HFFc6 (cell line): ENCODE results near the gene PHOSPHO2. TPM values are rescaled to one million over a fixed set of nuclear protein-coding genes. Genes with fewer than 3 reads are reported as not detected.
A peak's percentile ranks its signal among the peaks of the same experiment; 100 is the strongest.

Source experiments
- DNase-seq: peaks from one replicate; pipeline ENCODE4 v3.0.0-alpha.2; 2018
- H3K27ac Mint-ChIP-seq: 2 replicates; pipeline ENCODE4 v1.8.0; 2020; ENCODE audit warnings: mild to moderate bottlenecking, mixed read lengths
- H3K27me3 Mint-ChIP-seq: 2 replicates; pipeline ENCODE4 v1.8.0; 2021; ENCODE audit warnings: mild to moderate bottlenecking, moderate library complexity, mixed read lengths; ENCODE audit not compliant: insufficient read depth
- H3K36me3 Mint-ChIP-seq: 2 replicates; pipeline ENCODE4 v1.8.0; 2021; ENCODE audit warnings: low read depth, mixed read lengths
- H3K4me1 Mint-ChIP-seq: 2 replicates; pipeline ENCODE4 v1.8.0; 2020; ENCODE audit warnings: low read depth, mixed read lengths
- H3K4me3 Mint-ChIP-seq: 2 replicates; pipeline ENCODE4 v1.8.0; 2020; ENCODE audit warnings: mild to moderate bottlenecking, moderate library complexity, mixed read lengths
- H3K9me3 Mint-ChIP-seq: 2 replicates; pipeline ENCODE4 v1.8.0; 2020; ENCODE audit warnings: mild to moderate bottlenecking, mixed read lengths
- total RNA-seq, 6 experiments: library from RNA; stranded (reverse); fragmentation: NEBNext Ultra II Directional; extraction: Animal tissue kit (Norgen Biotek cat#: 25700); gene quantifications; 2 replicates in 1 of 6; 3 replicates in 5 of 6; pipeline ENCODE4 v1.2.3, GENCODE V29; 2021
- TF ChIP-seq, protein P1 (sequence below): fragments of 200-600 bp; sonication (generic); IDR thresholded peaks from 2 replicates; pipeline ENCODE4 v1.5.0; 2021; ENCODE audit warnings: antibody characterized with exemption, mild to moderate bottlenecking

The PHOSPHO2 gene
- total RNA-seq, 6 experiments from 2014 or later: 1.6 to 2.6 (median 2.0) TPM

DNA sequence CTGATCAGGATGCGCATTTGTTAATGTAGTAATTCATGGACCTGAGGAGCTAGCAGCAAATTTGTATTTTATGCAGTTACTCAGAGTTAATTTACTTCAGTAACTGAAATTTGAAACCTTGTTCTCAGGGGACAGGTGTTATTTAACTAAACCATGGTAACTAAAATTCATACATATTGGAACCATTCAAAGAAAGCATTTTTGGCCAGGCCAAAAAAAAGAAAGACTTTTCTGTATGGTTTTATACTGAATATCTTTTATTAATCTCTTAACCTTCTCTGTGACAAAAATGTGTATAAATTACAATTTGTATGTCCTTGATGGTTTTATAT, 35.0 kb downstream of the PHOSPHO2 start:
- DNase-seq: no peak
- Mint-ChIP-seq H3K27me3 (peaks cover 8% of the 10 kb centered on the region), H3K27ac (no peak overlapping the region), H3K4me1 (0 out of 2 replicates have a peak, but pooled peaks cover 5% of the 10 kb centered on the region), H3K9me3 (no peaks in the 10 kb centered on the region), H3K36me3 (no peaks in the 10 kb centered on the region), H3K4me3 (no peak overlapping the region)
- TF ChIP-seq, protein P1, sequence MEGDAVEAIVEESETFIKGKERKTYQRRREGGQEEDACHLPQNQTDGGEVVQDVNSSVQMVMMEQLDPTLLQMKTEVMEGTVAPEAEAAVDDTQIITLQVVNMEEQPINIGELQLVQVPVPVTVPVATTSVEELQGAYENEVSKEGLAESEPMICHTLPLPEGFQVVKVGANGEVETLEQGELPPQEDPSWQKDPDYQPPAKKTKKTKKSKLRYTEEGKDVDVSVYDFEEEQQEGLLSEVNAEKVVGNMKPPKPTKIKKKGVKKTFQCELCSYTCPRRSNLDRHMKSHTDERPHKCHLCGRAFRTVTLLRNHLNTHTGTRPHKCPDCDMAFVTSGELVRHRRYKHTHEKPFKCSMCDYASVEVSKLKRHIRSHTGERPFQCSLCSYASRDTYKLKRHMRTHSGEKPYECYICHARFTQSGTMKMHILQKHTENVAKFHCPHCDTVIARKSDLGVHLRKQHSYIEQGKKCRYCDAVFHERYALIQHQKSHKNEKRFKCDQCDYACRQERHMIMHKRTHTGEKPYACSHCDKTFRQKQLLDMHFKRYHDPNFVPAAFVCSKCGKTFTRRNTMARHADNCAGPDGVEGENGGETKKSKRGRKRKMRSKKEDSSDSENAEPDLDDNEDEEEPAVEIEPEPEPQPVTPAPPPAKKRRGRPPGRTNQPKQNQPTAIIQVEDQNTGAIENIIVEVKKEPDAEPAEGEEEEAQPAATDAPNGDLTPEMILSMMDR: no peak

DNA sequence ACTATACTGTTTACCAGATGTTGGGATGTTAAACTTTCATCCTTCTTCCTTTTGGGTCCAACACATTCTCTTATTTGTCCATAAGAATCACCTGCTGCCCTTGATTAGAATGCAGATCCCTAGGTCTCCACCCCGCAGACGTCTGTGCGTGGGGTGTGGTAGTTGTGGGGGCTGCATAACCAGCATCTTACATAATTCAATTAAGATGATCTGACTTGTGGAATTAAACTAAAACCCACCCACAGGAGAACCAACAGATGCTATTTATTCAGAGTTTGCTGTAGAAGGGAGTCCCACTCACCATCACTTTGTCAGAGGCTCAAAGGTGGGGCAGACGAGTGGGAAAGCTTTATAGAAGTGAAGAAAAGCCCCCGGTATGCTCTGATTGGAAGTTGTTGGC, 37.8 kb downstream of the PHOSPHO2 start:
- no peak for DNase-seq
- Mint-ChIP-seq H3K4me3 (no peak overlapping the region), H3K36me3 (no peaks in the 10 kb centered on the region), H3K27ac (no peak overlapping the region), H3K4me1 (0 out of 2 replicates have a peak, but pooled peaks cover 5% of the 10 kb centered on the region), H3K9me3 (no peaks in the 10 kb centered on the region), H3K27me3 (peaks cover 7% of the 10 kb centered on the region)
- TF ChIP-seq, protein P1: no peak

DNA sequence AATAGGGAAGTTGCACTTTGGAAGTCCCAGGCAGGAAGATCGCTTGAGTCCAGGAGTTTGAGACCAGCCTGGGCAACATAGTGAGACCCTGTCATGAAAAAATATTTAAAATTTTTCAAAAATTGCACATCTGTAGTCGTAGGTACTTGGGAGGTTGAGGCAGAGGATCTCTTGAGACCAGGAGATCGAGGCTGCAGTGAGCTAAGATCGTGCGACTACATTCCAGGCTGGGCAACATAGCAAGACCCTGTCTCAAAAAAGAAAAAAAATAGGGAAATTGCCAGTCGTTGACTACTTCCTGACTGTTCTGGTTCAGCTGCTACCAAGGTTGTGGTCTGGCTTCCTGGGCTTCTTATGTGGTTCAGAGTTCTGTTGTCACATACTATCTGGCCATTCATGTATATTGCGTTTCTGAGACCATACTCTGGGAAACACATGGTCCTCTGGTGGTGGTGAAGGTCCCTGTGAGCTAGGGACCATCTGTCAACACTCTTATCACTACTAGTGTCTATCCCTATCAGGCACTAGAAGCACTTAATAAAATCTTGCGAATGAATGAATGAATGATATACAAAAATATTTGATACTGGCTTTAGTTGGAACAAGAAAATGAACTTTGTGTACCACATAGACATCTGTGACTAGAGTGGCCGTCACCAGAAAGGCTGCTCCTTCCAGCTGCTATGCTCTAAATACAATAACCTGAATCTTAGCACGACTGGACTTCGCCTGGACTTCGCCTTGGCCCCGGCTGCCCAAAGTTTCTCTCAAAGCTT, 38.5 kb downstream of the PHOSPHO2 start:
- H3K27ac Mint-ChIP-seq: no peak overlapping the region
- H3K4me1 Mint-ChIP-seq: 0 out of 2 replicates have a peak, but pooled peaks cover 5% of the 10 kb centered on the region
- H3K9me3 Mint-ChIP-seq: no peaks in the 10 kb centered on the region
- peak overlapping the region; percentile 89 for H3K4me3 Mint-ChIP-seq
- H3K36me3 Mint-ChIP-seq: no peaks in the 10 kb centered on the region
- peaks cover 7% of the 10 kb centered on the region for H3K27me3 Mint-ChIP-seq
- TF ChIP-seq, protein P1: no peak
- no peak for DNase-seq

DNA sequence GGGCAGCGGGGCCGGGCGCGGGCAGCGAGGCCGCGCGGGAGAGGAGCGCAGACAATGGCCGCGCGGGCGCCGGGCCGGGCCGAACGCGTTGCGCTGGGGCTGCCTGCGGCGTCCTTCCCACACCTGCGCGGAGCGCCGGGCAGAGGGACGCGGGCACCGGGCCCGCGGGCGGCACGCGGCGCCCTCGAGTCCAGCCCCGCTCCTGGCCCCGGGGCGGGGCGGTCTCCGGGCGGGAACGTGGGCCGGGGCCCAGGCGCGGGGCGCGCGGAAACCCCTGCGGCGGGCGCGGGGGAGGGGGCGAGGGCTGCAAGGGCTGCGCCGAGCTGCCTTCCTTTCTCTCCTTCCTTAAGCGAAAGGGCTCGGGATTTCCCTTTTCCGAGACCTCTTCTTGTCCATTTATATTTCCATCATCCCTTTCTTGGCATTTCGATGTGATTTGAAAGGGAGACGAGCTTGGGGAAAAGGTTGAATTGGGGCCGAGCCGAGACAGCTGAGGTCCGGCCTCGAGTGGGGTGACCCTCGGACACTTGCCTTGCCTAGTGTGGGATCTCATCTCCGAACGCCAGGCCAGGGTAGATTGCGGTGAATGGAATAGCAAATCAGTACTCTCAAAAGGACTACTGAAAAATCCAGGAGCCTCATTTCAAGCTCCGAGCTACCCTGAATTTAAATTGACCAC, 40.0 kb downstream of the PHOSPHO2 start:
- peak overlapping the region; percentile 86 for H3K4me3 Mint-ChIP-seq
- peaks cover 7% of the 10 kb centered on the region for H3K27me3 Mint-ChIP-seq
- TF ChIP-seq, protein P1: no peak
- H3K36me3 Mint-ChIP-seq: no peaks in the 10 kb centered on the region
- no peak for DNase-seq
- H3K27ac Mint-ChIP-seq: no peak overlapping the region
- H3K4me1 Mint-ChIP-seq: 0 out of 2 replicates have a peak, but pooled peaks cover 5% of the 10 kb centered on the region
- no peaks in the 10 kb centered on the region for H3K9me3 Mint-ChIP-seq

DNA sequence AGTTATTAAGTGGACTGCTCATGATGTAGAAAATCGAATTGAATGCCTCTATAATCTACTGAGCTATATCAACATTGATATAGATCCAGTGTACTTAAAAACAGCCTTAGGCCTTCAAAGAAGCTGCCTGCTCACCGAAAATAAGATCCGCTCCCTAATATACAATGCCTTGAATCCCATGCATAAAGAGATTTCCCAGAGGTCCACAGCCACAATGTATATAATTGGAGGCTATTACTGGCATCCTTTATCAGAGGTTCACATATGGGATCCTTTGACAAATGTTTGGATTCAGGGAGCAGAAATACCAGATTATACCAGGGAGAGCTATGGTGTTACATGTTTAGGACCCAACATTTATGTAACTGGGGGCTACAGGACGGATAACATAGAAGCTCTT, 41.4 kb downstream of the PHOSPHO2 start:
- Mint-ChIP-seq H3K4me1 (0 out of 2 replicates have a peak, but pooled peaks cover 5% of the 10 kb centered on the region), H3K4me3 (no peak overlapping the region)

More for the DNA sequence above, 41.4 kb downstream of the PHOSPHO2 start:
- no peaks in the 10 kb centered on the region for H3K9me3 Mint-ChIP-seq
- no peaks in the 10 kb centered on the region for H3K36me3 Mint-ChIP-seq
- no peak overlapping the region for H3K27ac Mint-ChIP-seq
- TF ChIP-seq, protein P1: no peak
- DNase-seq: no peak
- peaks cover 7% of the 10 kb centered on the region for H3K27me3 Mint-ChIP-seq
